NOMO-1 (cell line): Measurements from ENCODE around the gene GTF2H1.
A peak's percentile ranks its signal among the peaks of the same experiment; 100 is the strongest.

ENCODE experiments used
- DNase-seq, 2 experiments: peaks; one replicate each; lab custom pipeline; 2025; ENCODE audit not compliant: unreplicated experiment in 2 of 2; lab: John Stamatoyannopoulos, UW

GTF2H1 gene

DNA sequence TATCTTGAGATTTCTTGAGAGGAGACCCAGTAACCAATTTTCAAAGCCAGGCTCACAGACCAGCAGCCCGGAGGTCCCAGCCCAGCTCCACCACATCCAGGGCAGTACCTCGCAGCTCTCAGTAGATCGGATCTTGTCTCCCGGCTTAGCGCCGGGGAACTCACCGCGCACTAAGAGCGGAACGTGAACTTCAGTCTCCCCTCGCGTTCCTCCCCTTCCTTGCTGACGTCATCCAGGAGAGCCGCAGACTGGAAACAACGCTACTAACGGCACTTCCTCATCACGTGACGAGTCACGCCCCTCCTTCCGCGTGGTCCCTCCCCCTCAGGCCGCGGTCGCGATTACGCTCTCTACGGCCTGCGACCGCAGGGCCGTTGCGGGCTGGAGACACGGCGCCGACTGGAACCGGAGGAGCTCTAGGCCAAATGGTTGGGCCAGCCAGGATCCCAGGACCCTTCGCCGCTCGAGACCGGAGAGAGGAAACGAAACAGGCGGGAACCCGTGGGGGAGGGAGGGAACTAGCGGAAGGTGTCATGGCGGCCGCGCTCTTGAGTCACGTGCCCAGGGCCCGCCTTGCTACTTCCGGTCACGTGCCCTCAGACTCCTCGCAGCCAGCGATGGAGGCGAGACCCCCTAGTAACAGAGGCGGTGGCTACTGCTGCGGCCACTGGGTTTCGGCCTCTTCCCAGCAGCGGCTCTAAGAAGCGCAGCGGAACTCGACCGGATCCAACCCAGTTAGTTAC lies at the start of gene GTF2H1, which contains the start of gene HPS5:
TSS of gene GTF2H1 (plus strand) at position 599 of the 743 bp plus-strand sequence. CDS start 10,508 bp downstream, outside the sequence.
TSS of gene HPS5 (minus strand) at position 172 of the 743 bp plus-strand sequence. CDS start 4,282 bp downstream, outside the sequence.
- DNase-seq: peak; percentile 93 to 94

DNA sequence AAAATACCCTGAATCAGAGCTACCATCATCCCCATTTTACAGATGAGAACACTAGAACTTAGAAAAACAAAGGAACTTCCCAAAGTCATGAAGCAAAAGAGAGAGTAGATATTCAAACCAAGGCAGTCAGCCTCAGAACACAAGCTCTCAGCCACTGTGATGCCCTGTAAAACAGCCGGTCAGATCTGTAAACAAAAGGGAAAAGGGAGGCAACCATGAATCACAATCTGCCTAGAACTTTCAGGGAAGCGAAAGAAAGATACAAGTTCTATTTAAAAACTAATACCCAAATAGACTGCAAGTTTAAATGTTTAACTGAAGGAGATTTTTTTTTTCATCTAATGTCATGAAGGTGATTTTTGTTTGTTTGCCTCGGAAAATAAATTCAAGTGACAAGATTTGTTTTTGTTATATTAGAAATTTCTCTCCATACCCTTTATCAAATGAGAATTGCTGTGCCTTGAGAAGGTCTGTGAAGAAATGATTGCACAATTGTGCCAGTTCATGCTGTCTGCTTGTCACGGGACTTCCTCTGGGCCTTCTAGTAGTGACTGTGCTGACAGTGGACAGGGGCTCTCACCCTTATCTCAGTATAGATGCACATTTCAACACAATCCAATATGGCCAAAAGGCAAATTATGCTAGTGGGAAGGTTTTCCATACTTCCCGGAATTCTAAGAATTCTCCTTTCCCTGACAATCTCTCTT lies 44.6 kb upstream of the GTF2H1 start:
- peak; percentile 76 to 92 for DNase-seq

DNA sequence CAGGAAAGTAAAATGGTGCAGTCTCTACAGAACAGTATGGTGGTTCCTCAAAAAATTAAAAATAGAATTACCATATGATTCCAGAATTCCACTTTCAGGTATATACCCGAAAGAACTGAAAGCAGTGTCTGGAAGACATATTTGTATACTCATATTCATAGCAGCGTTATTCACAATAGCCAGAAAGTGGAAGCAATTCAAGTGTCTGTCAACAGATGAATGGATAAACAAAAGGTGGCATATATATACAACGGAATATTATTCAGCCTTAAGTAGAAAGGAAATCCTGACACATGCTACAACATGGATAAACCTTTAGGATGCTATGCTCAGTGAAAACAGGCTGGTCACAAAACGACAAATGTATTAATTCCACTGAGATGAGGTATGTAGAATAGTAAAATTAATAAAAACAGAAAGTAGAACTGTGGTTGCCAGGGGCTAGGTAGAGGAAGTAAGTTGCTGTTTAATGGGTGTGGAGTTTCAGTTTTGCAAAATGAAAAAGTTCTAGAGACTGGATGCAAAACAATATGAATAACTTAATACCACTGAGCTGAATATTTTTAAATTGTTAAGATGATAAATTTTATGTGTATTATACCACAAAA lies 41.8 kb upstream of the GTF2H1 start:
- peak; percentile 25 to 75 for DNase-seq

DNA sequence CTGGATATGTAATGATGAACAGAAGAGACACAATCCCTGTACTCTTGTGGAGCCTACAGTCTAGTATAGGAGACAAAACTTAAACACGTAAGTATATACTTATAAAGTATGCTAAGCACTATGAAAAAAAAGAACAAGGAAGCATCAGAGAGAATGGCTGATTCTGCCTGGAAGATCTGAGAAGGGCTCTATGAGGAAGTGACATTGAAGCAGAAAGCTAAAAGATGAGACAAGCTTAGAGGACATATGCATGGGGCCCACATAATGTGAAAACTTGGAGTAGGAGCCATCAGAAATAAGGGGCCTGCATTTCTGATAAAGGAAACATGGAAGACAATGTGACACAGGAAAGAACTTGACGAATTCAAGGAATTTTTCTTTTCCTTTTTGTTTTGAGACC lies 39.7 kb upstream of the GTF2H1 start:
- DNase-seq: no peak

DNA sequence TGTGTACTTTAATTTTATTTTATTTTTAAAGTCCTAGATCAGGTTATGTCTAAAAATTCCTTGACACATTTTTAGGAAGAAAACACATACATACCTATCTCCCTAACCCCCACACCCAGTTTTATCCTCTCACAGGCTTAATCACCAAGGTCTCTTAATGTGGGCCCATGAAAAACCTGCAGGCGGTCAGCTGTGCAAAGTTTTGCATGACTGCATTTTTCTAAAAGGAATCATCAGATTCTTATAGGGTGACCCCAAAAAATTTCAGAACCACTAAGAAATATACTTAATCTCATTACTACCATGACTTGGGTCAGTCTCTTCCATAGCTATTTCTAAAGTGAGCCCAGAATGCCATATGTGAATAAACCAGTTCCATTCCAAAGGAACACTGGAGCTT lies 36.5 kb upstream of the GTF2H1 start:
- no peak for DNase-seq

DNA sequence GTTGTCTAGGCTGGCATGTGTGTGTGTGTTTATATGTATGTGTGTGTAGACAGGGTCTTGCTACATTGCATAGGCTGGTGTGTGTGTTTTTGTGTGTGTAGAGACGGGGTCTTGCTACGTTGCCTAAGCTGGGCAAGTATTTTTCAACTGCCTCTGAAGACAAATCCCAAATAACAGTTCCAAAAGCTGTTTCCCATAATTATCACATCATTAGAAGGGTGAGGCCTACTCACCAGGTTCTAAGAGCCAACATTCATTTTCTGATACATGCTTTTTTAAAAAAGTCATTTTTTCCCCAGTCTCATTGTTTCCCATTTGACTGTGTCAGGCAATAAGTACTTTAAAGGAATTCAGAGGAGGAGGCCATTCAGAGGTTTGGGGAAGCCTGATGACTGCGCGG lies 33.5 kb upstream of the GTF2H1 start:
- DNase-seq: no peak

DNA sequence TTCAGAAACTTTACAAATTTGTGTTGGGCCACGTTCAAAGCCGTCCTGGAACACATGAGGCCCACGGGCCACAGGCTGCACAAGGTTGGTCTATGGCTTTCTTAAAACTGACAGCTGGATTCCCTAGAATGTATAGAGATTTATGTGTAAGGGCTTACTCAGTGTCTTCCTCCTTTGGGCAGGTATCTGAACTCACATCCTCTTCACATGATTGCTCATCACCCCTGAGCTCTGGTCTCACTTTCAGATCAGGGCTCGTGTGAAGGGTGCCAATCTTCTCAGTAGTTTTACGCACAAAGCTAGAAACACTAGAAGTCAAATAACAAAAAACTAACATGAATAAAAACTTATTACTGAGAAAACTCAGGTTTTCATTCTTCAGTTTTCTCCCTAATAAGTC lies 27.5 kb upstream of the GTF2H1 start:
- DNase-seq: no peak

DNA sequence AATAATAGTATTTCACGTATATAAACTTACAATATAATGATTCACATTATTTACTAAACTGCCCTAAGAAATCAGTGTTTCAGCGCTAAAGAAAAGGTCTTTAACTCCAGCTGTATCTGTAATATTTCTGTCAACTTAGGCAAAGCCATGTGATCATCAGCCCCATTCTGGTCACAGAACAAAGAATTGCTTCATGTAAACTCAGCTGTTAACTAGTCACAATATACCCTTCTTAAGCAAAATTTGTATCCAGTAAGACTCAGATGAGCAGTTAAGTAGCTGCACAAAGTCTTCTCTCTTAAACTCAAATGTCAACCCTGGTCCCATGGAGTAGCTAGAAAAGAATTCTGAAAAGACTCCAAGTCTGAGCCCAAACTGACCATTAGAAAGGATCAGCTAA lies 27.1 kb upstream of the GTF2H1 start:
- no peak for DNase-seq

DNA sequence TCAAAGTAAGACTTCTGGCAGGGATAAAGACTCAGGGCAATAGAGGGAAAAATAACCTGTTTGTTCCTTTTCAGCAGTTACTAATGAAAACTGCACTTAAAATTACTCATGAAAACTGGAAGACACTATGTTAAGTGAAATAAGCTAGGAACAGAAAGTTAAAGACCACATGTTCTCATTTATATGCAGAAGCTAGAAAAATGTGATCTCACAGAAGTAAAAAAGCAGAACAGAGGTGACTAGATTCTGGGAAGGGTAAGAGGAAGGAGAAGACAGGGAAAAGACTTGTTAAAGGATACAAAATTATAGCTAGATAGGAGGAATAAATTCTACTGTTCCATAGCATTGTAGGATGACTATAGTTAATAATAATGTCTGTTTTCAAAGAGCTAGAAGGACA lies 22.6 kb upstream of the GTF2H1 start:
- no peak for DNase-seq

DNA sequence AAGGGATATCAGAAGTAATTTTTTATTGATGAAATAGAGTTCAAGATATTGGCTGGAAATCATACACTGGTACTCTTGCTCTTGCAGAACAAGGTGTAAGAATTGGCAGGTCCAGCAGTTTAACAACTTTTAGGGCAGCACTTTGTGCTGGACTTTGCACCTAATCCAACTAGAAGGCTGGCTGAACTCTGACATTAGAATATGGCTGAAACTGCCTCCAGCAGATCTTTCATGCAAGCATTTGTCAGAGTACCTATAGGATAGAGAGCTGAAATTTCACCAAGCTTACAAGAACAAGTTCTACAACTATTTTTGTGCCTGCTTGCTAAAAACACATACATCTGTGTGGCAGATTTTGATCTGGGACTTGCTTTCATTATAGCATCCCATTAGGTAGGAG lies 17.6 kb upstream of the GTF2H1 start:
- no peak for DNase-seq

DNA sequence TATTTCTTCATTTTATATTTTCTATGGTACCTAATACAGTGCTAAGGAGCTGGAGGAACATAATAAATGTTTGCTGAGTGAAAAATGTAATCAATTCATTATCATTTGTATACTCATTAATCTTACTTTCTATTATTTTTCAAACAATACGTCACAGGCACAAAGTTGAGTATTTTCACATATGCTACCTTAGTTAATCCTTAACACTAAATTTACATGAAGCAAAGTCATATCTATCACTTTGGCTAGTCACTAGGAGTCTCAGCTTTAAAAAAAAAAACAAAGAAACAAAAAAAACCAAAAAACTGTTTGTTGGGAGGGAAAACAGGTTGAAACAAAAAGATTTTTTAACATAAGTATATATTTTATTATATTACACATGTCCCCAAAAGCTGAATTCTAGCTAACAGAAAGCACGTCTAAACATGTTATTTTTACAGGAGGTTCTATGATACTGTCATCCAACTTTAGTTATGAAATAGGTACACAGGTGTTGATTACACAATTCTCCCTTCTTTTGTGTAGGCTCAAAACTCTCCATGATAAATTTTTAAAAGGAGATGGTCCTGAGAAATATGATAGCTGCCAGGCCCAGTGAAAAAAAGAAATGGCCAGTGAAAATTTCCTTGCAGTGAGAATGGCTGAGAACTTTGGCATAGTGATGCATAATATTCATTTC lies 14.8 kb upstream of the GTF2H1 start:
- no peak for DNase-seq

DNA sequence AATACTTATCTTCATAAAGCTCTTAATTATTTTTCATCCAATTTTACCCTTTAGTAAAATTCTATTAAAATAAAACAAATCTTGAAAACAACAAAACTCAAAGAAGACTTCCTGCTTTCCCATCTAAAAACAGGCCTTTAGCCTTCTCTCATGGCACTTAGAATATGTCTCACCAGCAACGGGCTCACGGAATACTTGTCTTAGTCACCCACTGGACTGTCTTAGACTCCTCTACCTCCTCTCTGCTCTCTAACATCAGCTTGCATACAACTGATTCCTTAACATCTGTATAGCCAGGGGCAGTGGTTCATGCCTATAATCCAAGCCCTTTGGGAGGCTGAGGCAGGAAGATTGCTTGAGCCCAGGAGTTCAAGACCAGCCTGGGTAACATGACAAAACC lies 14.1 kb upstream of the GTF2H1 start:
- no peak for DNase-seq

DNA sequence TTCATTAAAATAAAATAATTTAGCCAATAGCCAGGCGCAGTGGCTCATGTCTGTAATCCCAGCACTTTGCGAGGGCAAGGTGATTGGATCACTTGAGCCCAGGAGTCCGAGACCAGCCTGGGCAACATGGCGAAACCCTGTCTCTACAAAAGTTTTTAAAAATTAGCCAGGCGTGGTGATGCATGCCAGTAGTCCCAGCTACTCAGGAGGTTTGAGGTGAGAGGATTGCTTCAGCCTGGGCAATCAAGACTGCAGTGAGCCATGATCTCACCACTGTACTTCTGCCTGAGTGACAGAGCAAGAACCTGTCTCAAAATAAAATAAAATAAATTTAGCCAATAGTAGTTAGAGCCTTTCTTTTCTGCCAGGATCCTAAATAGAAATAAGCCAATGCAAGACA lies 12.7 kb upstream of the GTF2H1 start:
- no peak for DNase-seq

DNA sequence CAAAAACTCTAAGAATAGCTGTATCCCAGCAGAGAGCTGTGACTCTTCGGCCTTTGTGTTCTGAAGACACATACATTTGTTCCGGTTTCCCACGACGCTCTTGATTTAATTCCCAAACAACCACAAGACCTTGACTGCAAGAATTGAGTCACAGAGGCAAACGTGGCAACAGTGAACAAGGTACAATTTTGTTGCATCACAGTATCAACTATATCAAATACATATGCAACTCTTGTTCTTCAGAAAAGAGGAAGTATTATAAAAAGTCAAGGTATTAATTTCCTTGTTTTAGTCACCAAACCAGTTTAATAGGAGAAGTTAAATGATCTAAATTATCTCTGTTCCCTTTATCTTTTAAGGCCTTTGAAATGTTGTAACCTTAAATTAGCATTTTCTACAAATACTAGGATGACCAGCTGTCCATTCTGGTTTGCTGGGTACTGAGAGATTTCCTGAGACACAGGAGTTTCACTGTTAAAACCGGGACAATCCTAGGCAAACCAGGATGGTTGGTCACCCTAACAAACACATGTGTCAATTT lies 11.5 kb upstream of the GTF2H1 start:
- DNase-seq: peak; percentile 60 to 97

DNA sequence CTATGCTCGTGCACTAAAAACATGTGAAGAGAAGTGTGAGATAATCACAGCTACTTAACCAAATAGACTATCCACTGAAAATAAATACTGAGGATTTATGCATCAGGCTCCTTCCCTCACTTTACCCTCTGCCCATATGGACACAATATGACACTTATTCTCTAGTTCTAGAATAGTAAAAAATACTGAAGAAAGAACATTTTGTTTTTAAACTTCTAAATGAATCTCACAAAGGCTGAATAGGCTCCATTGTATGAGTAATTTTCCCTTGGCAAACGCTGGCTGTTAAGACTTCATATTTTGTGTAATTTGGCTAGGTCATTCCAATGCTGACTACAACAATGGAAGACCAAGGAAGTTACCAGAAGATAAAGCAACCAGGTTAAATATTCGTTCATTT lies 10.4 kb upstream of the GTF2H1 start:
- no peak for DNase-seq

DNA sequence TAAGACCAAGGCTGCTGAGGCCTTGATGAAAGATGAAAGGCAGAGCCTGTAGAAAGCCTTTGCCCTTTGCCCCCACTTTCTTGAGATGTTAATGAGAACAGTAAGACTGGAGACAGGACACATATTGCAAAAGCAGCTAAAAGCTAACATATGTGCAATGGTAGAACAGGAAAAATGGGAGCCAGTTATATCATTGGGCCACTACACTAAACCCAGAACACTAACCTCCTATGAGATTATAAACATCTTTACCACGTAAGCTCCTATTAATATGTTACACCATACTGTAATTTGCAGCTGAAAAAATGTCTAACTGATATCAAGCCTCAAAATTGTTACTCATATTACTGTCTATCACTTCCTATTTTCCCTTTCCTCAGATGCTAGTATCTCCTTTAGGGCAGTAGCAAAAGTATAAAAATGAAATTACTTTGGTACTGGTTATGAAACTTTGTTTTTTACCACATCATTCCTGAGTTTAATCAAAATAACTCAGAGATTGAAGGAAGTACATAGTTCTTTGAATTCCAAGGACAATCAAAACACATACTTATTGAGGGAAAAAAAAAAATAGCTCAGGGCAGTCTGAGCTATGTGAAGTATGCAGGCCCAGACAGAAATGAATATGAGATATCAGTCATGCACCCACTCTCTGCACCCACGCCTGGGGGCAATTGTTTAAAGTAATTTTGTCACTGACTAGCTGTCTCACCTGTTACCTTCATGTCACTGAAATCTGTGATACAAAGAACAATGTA lies 9.5 kb upstream of the GTF2H1 start:
- DNase-seq: peak in 1 of 2 experiments; percentile 28

DNA sequence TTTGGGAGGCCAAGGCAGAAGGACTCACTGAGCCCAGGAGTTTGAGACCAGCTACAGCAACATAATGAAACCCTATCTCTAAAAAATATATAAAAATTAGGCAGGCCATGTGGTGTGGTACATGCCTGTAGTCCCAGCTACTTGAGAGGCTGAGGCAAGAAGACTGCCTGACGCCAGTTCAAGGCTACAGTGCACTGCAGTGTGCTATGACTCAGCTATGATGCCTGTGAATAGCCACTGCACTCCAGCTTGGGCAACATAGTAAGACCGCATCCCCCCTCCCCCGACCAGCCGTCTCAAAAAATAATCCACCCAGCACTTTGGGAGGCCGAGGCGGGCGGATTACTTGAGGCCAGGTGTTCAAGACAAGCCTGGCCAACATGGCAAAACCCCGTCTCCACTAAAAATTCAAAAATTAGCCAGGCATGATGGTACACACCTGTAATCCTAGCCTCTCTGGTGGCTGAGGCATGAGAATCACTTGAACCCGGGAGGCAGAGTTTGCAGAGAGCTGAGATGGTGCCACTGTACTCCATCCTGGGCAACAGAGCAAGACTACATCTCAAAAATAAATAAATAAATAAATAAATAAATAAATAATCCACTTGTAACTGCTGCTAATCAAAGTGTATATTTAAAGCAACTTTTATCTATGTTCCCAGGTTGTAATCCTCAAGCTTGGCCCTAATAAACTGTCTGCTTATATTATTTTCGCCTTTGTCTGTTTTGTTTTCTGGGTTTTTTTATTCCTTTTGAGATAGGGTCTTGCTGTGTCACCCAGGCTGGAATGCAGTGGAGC lies 8.2 kb upstream of the GTF2H1 start:
- DNase-seq: no peak

DNA sequence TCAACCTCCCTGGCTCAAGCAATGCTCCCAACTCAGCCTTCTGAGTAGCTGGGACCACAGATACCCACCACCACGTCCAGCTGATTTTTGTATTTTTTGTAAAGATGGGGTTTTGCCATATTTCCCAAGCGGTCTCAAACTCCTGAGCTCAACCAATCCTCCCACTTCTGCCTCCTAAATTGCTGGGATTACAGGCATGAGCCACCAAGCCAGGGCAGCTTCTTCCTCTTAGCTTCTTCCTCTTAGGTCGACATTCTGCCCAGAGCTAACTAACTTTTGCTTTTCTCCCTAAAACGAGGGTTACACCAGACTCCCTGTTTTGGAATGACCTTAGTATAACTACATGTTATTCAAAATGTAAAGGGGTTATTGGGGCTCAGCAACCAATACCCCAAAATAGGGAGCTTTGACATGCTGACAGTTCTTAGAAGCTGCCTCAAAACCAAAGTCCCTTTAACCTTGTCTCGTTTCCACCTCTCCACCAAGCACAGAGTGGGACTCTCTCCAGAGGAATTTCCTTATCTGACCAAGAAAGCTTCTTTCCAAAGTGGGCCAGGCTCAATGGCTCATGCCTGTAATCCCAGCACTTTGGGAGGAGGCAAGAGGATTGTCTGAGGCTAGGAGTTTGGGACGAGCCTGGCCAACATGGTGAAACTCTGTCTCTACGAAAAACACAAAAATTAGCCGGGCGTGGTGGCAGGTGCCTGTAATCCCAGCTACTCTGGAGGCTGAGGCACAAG lies 7.4 kb upstream of the GTF2H1 start:
- no peak for DNase-seq

DNA sequence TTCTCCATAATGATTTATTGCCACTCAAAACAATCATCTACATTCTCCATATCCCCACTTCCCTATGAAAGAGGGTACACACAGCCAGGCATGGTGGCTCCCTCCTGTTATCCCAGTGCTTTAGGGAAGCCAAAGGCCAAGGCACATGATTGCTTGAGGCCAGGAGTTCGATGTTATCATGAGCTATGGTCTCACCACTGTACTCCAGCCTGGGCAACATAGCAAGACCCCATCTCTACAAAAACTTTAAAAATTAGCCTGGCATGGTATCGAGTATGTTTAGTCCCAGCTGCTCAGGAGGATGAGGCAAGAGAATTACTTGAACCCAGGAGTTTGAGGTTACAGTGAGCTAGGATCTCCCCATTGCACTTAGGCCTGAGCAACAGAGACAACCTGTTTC lies 6.5 kb upstream of the GTF2H1 start:
- no peak for DNase-seq
